GM12892 (cell line): ENCODE results near the gene OPCML.

Experiments
- POLR2A ChIP-seq: IDR thresholded peaks from 2 replicates; pipeline ENCODE4 v1.6.1; 2011; ENCODE audit warnings: low read depth, low read length, control low read depth
- POLR2AphosphoS5 ChIP-seq: IDR thresholded peaks from 2 replicates; pipeline ENCODE4 v1.6.1; 2011; ENCODE audit warnings: low read depth, low read length, control low read depth
- TAF1 ChIP-seq: IDR thresholded peaks from 2 replicates; pipeline ENCODE4 v1.6.1; 2011; ENCODE audit warnings: low read depth, mild to moderate bottlenecking, control low read depth, low read length, borderline replicate concordance

DNA sequence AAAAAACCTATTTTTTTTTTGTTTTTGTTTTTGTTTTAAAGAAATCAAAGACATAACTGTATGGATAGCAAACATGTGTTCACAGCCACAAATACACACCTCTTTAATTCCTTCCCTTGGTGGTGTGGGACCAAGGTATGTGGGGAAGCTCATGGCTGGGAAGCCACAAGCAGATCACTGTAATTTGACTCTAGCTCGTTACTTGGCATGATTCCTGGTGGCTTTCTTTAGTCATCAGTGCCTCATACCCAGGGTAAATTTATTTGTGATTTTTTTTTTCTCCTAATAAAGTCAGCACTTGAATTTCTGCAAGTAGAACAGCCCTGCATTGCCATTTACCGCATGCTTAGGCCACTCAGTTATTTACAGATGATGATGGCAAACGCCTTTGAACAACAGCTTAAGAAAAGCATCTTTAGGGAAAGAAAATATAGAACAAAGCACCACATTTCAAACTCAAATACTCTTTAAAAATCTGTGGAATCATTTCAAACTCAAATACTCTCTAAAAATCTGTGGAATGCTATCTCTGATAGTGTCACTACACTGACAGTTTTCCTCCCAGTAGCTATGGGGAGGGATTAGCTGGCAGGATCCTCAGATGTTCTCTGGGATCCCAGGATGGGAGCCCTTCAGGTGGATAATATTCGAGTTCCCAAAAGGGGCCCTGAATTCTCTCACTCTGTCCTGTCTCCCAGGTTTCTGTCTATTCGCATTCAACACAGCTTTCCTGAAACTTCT lies 687.2 kb downstream of the OPCML start:
- TF ChIP-seq POLR2A: no peak
- no peak for TF ChIP-seq TAF1
- no peak for TF ChIP-seq POLR2AphosphoS5
